K562 (cell line): ENCODE measurements around the gene RNF224. TPM values are rescaled to one million over a fixed set of nuclear protein-coding genes. Genes with fewer than 3 reads are reported as not detected.

Experiments used
- ATAC-seq: fragments of 200-7000 bp; cut with Tn5 transposase; 3 replicates; pipeline ENCODE4 v1.9.1; 2020; ENCODE audit warnings: moderate library complexity
- BruUV-seq: library from RNA; stranded (reverse); fragments of 400-500 nt; replicated peaks from 2 replicates; lab custom pipeline; 2021; lab: Mats Ljungman, UMichigan
- CTCF ChIA-PET: fragments of 300-600 bp; formaldehyde crosslinking; extraction: SDS; loops from one replicate; lab custom pipeline; 2021; ENCODE audit warnings: low intra/inter-chr PET ratio; lab: Yijun Ruan, JAX
- POLR2A ChIA-PET: fragments of 300-600, 350-650 bp; sonication (Branson Sonifier 250); formaldehyde crosslinking; extraction: SDS; loops from one replicate; lab custom pipeline; 2021; ENCODE audit warnings: antibody characterized with exemption, inconsistent platforms; lab: Yijun Ruan, JAX
- DNase-seq, 4 experiments: peaks; one replicate each; pipeline versions ENCODE4 v3.0.0 to v3.0.0-alpha.2; 2011 to 2018; ENCODE audit warnings: low spot score in 3 of 4, mixed read lengths in 3 of 4; ENCODE audit errors: extremely low read depth in 1 of 4
- FAIRE-seq: peaks from 2 replicates; lab custom pipeline; 2011; peaks lifted over from hg19 to GRCh38; lab: Jason Lieb, UNC
- H2AFZ ChIP-seq: 2 replicates; pipeline ENCODE4 v1.6.0; 2011; ENCODE audit warnings: low read depth, low read length, control low read depth, inconsistent platforms
- H3K27ac ChIP-seq: fragments of 200-600 bp; 3 replicates; pipeline ENCODE4 v1.8.0; 2011; ENCODE audit warnings: low read depth, mild to moderate bottlenecking, control low read depth, inconsistent platforms, low read length, moderate library complexity, mixed read lengths; ENCODE audit errors: extremely low read depth
- H3K27me3 ChIP-seq, 2 experiments: fragments of 300-600 bp in 1 of 2; 2 replicates in 1 of 2; 3 replicates in 1 of 2; pipeline versions ENCODE4 v1.6.0 to v1.8.0; 2011; ENCODE audit warnings: inconsistent platforms in 2 of 2, low read length in 2 of 2, mild to moderate bottlenecking in 1 of 2, mixed read lengths in 1 of 2, moderate library complexity in 1 of 2; ENCODE audit not compliant: control insufficient read depth in 2 of 2, insufficient read depth in 2 of 2
- H3K36me3 ChIP-seq: fragments of 300-600 bp; 3 replicates; pipeline ENCODE4 v1.8.0; 2011; ENCODE audit warnings: mild to moderate bottlenecking, low read length, inconsistent platforms; ENCODE audit not compliant: control insufficient read depth, insufficient read depth
- H3K4me1 ChIP-seq, 2 experiments: fragments of 200-600 bp in 1 of 2; replicated peaks in 1 of 2; 2 replicates in 1 of 2; 3 replicates in 1 of 2; pipeline versions ENCODE4 v1.5.1 to v1.8.0; 2011; ENCODE audit warnings: inconsistent platforms in 2 of 2, low read length in 2 of 2, mild to moderate bottlenecking in 1 of 2, mixed read lengths in 1 of 2, moderate library complexity in 1 of 2; ENCODE audit not compliant: control insufficient read depth in 2 of 2, insufficient read depth in 2 of 2
- H3K4me2 ChIP-seq: 2 replicates; pipeline ENCODE4 v1.6.1; 2011; ENCODE audit warnings: low read length, control low read depth, inconsistent platforms, mixed read lengths; ENCODE audit not compliant: insufficient read depth
- H3K4me3 ChIP-seq: fragments of 200-600 bp; sonication (generic), shearing (Covaris generic); 2 replicates; pipeline ENCODE4 v1.5.1; 2016; ENCODE audit warnings: control low read depth, inconsistent platforms
- H3K79me2 ChIP-seq: fragments of 200-600 bp; 3 replicates; pipeline ENCODE4 v1.8.0; 2011; ENCODE audit warnings: low read length, inconsistent platforms; ENCODE audit not compliant: control insufficient read depth, insufficient read depth
- H3K9ac ChIP-seq, 2 experiments: 2 replicates each; pipeline versions ENCODE4 v1.6.0 to v1.6.1; 2011; ENCODE audit warnings: low read depth in 2 of 2, low read length in 2 of 2, control low read depth in 1 of 2, inconsistent platforms in 1 of 2, mild to moderate bottlenecking in 1 of 2, mixed read lengths in 1 of 2; ENCODE audit not compliant: insufficient read depth in 1 of 2
- H3K9me1 ChIP-seq: one replicate; pipeline ENCODE4 v1.6.0; 2011; ENCODE audit warnings: inconsistent platforms, mild to moderate bottlenecking, low read length, moderate library complexity; ENCODE audit not compliant: control insufficient read depth, insufficient read depth
- H3K9me3 ChIP-seq: replicated peaks from 2 replicates; pipeline ENCODE4 v1.5.1; 2011; ENCODE audit warnings: low read depth, low read length, inconsistent platforms; ENCODE audit not compliant: control insufficient read depth, insufficient read depth
- H4K20me1 ChIP-seq: replicated peaks from 2 replicates; pipeline ENCODE4 v1.6.1; 2011; ENCODE audit warnings: low read length, inconsistent platforms, mixed read lengths; ENCODE audit not compliant: control insufficient read depth, insufficient read depth
- CEBPB ChIP-seq: fragments of 450-650 bp; IDR thresholded peaks from 2 replicates; pipeline ENCODE4 v1.6.1; 2016; ENCODE audit warnings: missing genetic modification characterization, missing compliant biosample characterization
- ETV1 ChIP-seq: fragments of 450-650 bp; conservative IDR thresholded peaks from 2 replicates; pipeline ENCODE4 v1.6.1; 2016; ENCODE audit warnings: missing genetic modification characterization, control low read depth, low read depth, missing compliant biosample characterization
- GABPB1 ChIP-seq: sonication (generic); formaldehyde crosslinking; IDR thresholded peaks from 2 replicates; pipeline ENCODE4 v1.8.0; 2022; ENCODE audit warnings: mild to moderate bottlenecking, missing genetic modification reagents
- KLF1 ChIP-seq: fragments of 450-650 bp; IDR thresholded peaks from 2 replicates; pipeline ENCODE4 v1.6.1; 2016; ENCODE audit warnings: missing genetic modification characterization, missing compliant biosample characterization
- MAFG ChIP-seq: fragments of 450-650 bp; conservative IDR thresholded peaks from 2 replicates; pipeline ENCODE4 v1.6.1; 2016; ENCODE audit warnings: missing genetic modification characterization, missing compliant biosample characterization
- MEF2A ChIP-seq: IDR thresholded peaks from 2 replicates; pipeline ENCODE4 v1.6.1; 2011; ENCODE audit warnings: low read depth, mild to moderate bottlenecking, low read length, moderate library complexity; ENCODE audit not compliant: control insufficient read depth
- MEF2D ChIP-seq: conservative IDR thresholded peaks from 2 replicates; pipeline ENCODE4 v1.6.1; 2016; ENCODE audit warnings: low read depth, missing genetic modification characterization, missing compliant biosample characterization
- MTA2 ChIP-seq: fragments of 450-650 bp; IDR thresholded peaks from 2 replicates; pipeline ENCODE4 v1.6.1; 2016; ENCODE audit warnings: low read depth
- SP1 ChIP-seq: sonication (generic); formaldehyde crosslinking; IDR thresholded peaks from 2 replicates; pipeline ENCODE4 v1.8.1; 2022; ENCODE audit warnings: mild to moderate bottlenecking, missing genetic modification reagents
- TCF15 ChIP-seq: fragments of 250-450 bp; sonication (Bioruptor Pico); IDR thresholded peaks from 2 replicates; pipeline ENCODE4 v1.8.0; 2022; ENCODE audit warnings: moderate library complexity, mild to moderate bottlenecking, inconsistent platforms
- TFAP4 ChIP-seq: sonication (generic); formaldehyde crosslinking; IDR thresholded peaks from 2 replicates; pipeline ENCODE4 v1.8.0; 2022; ENCODE audit warnings: missing genetic modification reagents, mild to moderate bottlenecking, moderate library complexity, borderline replicate concordance
- UBTF ChIP-seq, 2 experiments: IDR thresholded peaks; 2 replicates each; pipeline ENCODE4 v1.6.1; 2012; ENCODE audit warnings: improper control_type of control experiment in 2 of 2, low read depth in 2 of 2, low read length in 2 of 2, borderline replicate concordance in 1 of 2
- ZC3H8 ChIP-seq: fragments of 450-650 bp; IDR thresholded peaks from 2 replicates; pipeline ENCODE4 v1.6.1; 2017
- ZFP36 ChIP-seq: fragments of 150-350 bp; IDR thresholded peaks from 2 replicates; pipeline ENCODE4 v1.6.1; 2018; ENCODE audit warnings: low read length, low read depth; ENCODE audit not compliant: partially characterized antibody
- ZNF449 ChIP-seq: fragments of 250-450 bp; sonication (Bioruptor Pico); IDR thresholded peaks from 2 replicates; pipeline ENCODE4 v1.8.0; 2022; ENCODE audit warnings: moderate library complexity, mild to moderate bottlenecking, inconsistent platforms
- WGBS: fragments of 100-300 bp; shearing (Covaris generic); methylation state at CpG from one replicate; pipeline ENCODE4 v1.1.6; 2016; ENCODE audit warnings: low coverage, mixed read lengths; ENCODE audit not compliant: insufficient coverage; ENCODE audit errors: missing lambda C conversion rate; 5-methylcytosine and 5-hydroxymethylcytosine counted together
- in situ Hi-C: fragments of 300-500 bp; cut with MboI; formaldehyde crosslinking; loops from 4 replicates; pipeline ENCODE4 v1.15.0; 2018; ENCODE audit warnings: inconsistent platforms, mixed read lengths
- intact Hi-C: fragments of 100-400 bp; cut with micrococcal nuclease; formaldehyde crosslinking; loops from 2 replicates; pipeline ENCODE4 v1.14.2; 2022
- polyA plus RNA-seq, 8 experiments: library from polyadenylated mRNA; depleted of rRNA in 4 of 8; stranded (reverse) in 5 of 8; unstranded in 3 of 8; fragments of >200 nt; fragmentation: Nextera tagmentation in 2 of 8; fragmentation: Illumina TruSeq in 1 of 8; extraction: Ambion mirVana in 2 of 8; extraction: Trizol in 1 of 8; gene quantifications; 2 replicates each; pipeline versions ENCODE4 v1.2.1 to v1.2.3, GENCODE V29; 2011 to 2014; ENCODE audit warnings: inconsistent platforms in 1 of 8, missing spikeins in 1 of 8
- total RNA-seq, 7 experiments: library from RNA; depleted of rRNA in 6 of 7; stranded (reverse); fragments of >200 nt in 6 of 7; fragmentation: Illumina TruSeq in 2 of 7; extraction: Trizol in 2 of 7; gene quantifications; 2 replicates each; pipeline versions ENCODE4 v1.2.1 to v1.2.3, GENCODE V29; 2011 to 2021; ENCODE audit warnings: low replicate concordance in 1 of 7

The RNF224 gene
- total and polyA plus RNA-seq, 9 of the 15 experiments (the other 6 are each of a cell fraction or from before 2014, with no cell fraction given) = not detected

- POLR2A ChIA-PET = interaction anchor here (0.6 to 8.3 kb wide), 11 partner anchors 11 to 394 kb away, joined by 3 to 221 read pairs (median 3); partner anchors contain the start of gene TUBB4B
- TF ChIP-seq UBTF (IDR thresholded peaks at IDR 0.05; ENCODE audit: borderline replicate concordance in 1 of 2, low read depth in 2 of 2, low read length in 2 of 2) (no peak), ZC3H8 (no peak), MEF2A (no peak), MTA2 (no peak), TCF15 (no peak), GABPB1 (peak; percentile 19; the same call in 1 of the 2 replicates), ETV1 (tag) (0 out of 2 replicates have a peak, but pooled peaks have one; percentile 19), CEBPB (tag) (no peak), MAFG (tag) (no peak), KLF1 (tag) (no peak), ZNF449 (CRISPR knock-in tag) (no peak), SP1 (CRISPR knock-in tag) (0 out of 2 replicates have a peak, but pooled peaks have one; percentile 51), ZFP36 (peak; percentile 99), TFAP4 (CRISPR knock-in tag) (peak; percentile 69; the same call in 1 of the 2 replicates), MEF2D (tag) (no peak)
Observed at GRCh38 chr9:137253717-137254623, 26.7 kb downstream of the RNF224 start.

More at GRCh38 chr9:137253717-137254623, 26.7 kb downstream of the RNF224 start:
- Histone ChIP-seq H4K20me1 (no peaks in the 10 kb centered on the region; the same call in 1 of the 2 replicates), H2AFZ (peak overlapping the region; percentile 91), H3K9me1 (no peaks in the 10 kb centered on the region), H3K4me2 (peak overlapping the region; percentile 97), H3K4me3 (peak overlapping the region; percentile 100), H3K27ac (peak overlapping the region; percentile 84), H3K36me3 (peaks cover 25% of the 10 kb centered on the region), H3K9ac (peak overlapping the region; percentile 90 to 95), H3K79me2 (peaks cover 35% of the 10 kb centered on the region), H3K27me3 (no peaks in the 10 kb centered on the region), H3K4me1 (peaks cover 13 to 68% of the 10 kb centered on the region in 2 experiments), H3K9me3 (no peaks in the 10 kb centered on the region)
- FAIRE-seq = peak; percentile 29
- CTCF ChIA-PET = no interaction called here
- DNase-seq = peak in 2 of 4 experiments; percentile 30 to 44
- ATAC-seq = peak; percentile 30
- no TSS peak for BruUV-seq
- in situ Hi-C loops = no loop called here
- intact Hi-C loops = loop anchor here (2.0 kb wide), 2 partner anchors 13 to 23 kb away; partner anchors contain the start of genes TOR4A and TUBB4B
- WGBS = 33% methylated on average over 18 of the region's 21 CpGs
